Measurements from ENCODE around the gene GDPD5.

Gene GDPD5

DNA sequence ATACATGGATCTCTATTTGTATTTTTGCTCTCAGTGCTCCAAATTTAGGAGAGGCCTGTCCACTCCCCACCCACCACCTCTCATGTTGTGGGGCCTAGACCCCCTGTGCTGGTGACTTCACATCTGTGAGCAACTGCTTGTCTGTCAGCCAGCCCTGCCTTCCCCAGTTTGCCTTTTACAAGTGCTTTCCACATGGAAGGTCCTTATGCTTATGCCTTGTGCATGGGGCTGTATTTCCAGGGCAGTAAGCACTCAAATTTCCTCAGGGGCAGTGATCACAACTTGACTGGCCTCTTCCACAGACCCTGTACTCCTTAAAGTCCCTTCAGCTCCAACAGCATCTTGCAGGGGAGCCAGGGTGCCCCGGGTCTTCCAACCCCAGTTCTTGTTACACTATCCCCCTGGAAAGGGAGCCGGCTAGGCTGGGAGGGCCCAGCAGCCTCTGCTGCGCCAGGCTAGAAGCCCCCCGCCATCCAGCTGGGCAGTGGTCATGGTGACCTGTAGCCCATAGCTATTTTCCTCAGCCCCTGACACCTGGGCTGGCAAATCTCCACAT lies 29.9 kb downstream of the GDPD5 start:
- Histone ChIP-seq H3K9me3 (ENCODE audit: control insufficient read depth, low read length) (no peaks in the 10 kb centered on the region), H3K4me3 (ENCODE audit: low read length) (no peak overlapping the region)
- DNase-seq (ENCODE audit: low read depth), result no peak

DNA sequence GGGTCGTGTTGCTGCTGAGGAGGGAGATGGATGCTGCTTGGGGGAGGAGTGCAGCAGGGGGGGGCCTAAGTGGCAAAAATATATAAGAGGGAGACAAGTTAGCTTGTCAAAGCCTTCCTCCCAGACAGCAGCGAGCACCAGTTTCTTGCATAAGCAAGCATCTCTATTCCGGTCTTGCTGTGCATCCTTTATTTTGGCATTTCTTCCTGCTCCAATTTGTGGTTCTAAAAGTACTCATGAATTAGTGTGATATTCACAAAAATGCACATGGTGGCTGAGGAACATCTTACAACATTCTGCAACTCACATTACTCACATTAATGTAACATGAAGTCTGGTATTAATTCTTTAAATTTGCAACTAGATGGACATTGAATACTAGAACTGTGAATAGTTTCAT lies 32.1 kb downstream of the GDPD5 start:
- no peak overlapping the region for H3K9ac ChIP-seq (ENCODE audit: low read length)
- H3K4me3 ChIP-seq (ENCODE audit: low read length), result no peak overlapping the region
- H3K4me1 ChIP-seq (ENCODE audit: control insufficient read depth, insufficient read depth, low read length), result peaks cover 7% of the 10 kb centered on the region
- no peaks in the 10 kb centered on the region for H3K9me3 ChIP-seq (ENCODE audit: control insufficient read depth, low read length)
- no peak for DNase-seq (ENCODE audit: low read depth)
- no peaks in the 10 kb centered on the region for H3K27me3 ChIP-seq (replicated peaks; ENCODE audit: control insufficient read depth, insufficient read depth, low read length)
- no peaks in the 10 kb centered on the region for H3K36me3 ChIP-seq (ENCODE audit: control insufficient read depth, insufficient read depth, low read length, severe bottlenecking)

More for the DNA sequence above, 29.9 kb downstream of the GDPD5 start:
- Histone ChIP-seq H3K36me3 (ENCODE audit: control insufficient read depth, insufficient read depth, low read length, severe bottlenecking) (no peaks in the 10 kb centered on the region), H3K27me3 (replicated peaks; ENCODE audit: control insufficient read depth, insufficient read depth, low read length) (no peaks in the 10 kb centered on the region), H3K4me1 (ENCODE audit: control insufficient read depth, insufficient read depth, low read length) (peaks cover 20% of the 10 kb centered on the region), H3K9ac (ENCODE audit: low read length) (no peak overlapping the region)

DNA sequence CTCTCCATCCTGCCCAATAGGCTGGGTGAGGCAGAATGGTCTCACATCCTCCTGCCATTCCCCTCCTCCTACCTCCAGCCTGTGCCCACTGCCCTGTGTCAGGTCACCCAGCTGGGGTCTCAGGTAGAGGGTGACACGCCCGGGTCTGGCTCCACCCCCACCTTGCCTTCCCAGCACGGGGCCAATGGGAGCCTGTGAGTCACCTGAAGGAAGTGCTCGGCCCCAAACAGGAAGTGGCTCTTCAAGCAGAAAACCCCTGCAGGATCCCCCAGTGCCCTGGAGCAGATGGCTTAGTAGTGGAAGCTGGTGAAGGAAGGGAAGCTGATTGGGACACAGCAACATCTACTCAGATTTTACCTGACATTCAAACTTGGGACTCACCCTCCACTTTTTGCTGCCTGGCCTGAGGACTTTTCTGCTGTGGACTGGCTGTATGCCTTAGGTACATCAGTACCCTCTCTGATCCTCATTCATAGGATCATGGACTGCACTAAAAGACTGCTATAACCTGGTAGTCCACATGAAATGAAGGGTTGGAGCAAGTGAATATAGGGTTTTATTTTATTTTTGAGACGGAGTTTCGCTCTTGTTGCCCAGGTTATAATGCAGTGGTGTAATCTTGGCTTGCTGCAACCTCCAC lies 33.4 kb downstream of the GDPD5 start:
- Histone ChIP-seq H3K27me3 (replicated peaks; ENCODE audit: control insufficient read depth, insufficient read depth, low read length) (peaks cover 1% of the 10 kb centered on the region), H3K9ac (ENCODE audit: low read length) (no peak overlapping the region), H3K36me3 (ENCODE audit: control insufficient read depth, insufficient read depth, low read length, severe bottlenecking) (no peaks in the 10 kb centered on the region), H3K4me3 (ENCODE audit: low read length) (no peak overlapping the region), H3K4me1 (ENCODE audit: control insufficient read depth, insufficient read depth, low read length) (no peaks in the 10 kb centered on the region), H3K9me3 (ENCODE audit: control insufficient read depth, low read length) (no peaks in the 10 kb centered on the region)
- no peak for DNase-seq (ENCODE audit: low read depth)

DNA sequence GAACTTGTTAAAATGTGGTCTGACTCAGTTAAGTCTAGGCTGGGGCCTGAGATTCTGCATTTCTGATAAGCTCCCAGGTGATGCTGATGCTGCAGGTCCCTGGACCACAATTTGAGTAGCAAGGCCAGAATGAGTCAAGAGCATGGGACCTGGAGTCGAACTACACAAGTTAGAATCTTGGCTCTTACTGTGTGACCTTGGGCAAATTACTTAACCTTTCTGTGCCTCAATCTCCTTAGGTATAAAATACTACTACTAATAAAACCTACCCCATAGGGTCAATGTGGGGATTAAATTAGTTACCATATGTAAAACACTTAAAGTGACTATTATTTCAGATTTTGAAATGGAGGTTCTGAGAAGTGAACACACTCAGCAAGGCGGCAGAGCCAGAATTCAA lies 34.3 kb downstream of the GDPD5 start:
- Histone ChIP-seq H3K4me1 (ENCODE audit: control insufficient read depth, insufficient read depth, low read length) (no peaks in the 10 kb centered on the region), H3K9me3 (ENCODE audit: control insufficient read depth, low read length) (no peaks in the 10 kb centered on the region), H3K9ac (ENCODE audit: low read length) (no peak overlapping the region), H3K36me3 (ENCODE audit: control insufficient read depth, insufficient read depth, low read length, severe bottlenecking) (no peaks in the 10 kb centered on the region), H3K4me3 (ENCODE audit: low read length) (no peak overlapping the region), H3K27me3 (replicated peaks; ENCODE audit: control insufficient read depth, insufficient read depth, low read length) (peaks cover 8% of the 10 kb centered on the region)
- DNase-seq (ENCODE audit: low read depth), result no peak

DNA sequence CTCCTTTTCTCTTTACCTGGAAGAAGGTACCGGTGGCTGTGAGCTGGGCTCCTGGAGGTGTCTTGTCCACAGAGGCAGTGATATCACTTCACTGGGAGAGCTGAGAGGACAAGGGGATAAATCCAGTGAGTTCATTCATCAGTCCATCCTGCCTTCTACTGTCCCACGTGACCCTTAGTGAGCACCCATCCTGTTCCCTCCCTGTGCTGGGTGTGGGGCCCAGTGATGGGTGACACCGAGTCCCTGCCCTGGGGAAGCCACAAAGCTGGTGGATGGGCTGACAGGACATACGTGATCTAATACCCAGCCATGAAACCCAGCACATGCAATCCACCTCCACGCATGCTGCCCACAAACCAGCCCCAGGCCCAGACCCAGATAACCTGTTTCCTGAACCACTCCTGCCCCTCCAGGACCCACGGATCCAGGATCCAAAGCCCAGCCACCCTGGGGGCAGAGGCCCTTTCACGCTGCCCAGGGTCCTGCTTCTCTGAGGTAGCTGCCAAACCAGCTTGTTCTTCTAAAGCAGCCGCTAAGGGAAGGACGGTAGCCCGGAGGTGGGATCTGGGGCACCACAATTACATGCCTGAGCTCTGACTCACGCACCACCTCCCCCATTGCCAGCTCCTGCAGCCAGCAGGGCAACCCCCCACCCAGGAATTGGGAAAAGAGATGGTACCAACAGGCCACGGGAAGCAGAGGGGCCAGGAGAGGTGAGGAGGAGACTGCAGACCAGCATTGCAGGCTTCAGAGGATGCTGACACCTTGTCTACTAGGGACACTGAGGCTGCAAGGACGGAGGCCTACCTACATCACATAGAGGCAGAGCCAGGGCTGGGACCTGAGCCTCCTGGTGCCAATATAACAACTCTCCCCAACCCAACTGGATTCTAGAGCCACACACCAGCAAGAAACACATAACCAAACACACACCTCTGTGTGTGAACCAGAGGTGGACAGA lies 35.2 kb downstream of the GDPD5 start:
- Histone ChIP-seq H3K36me3 (ENCODE audit: control insufficient read depth, insufficient read depth, low read length, severe bottlenecking) (no peaks in the 10 kb centered on the region), H3K9me3 (ENCODE audit: control insufficient read depth, low read length) (no peaks in the 10 kb centered on the region), H3K9ac (ENCODE audit: low read length) (no peak overlapping the region), H3K4me1 (ENCODE audit: control insufficient read depth, insufficient read depth, low read length) (no peaks in the 10 kb centered on the region), H3K4me3 (ENCODE audit: low read length) (no peak overlapping the region), H3K27me3 (replicated peaks; ENCODE audit: control insufficient read depth, insufficient read depth, low read length) (peaks cover 12% of the 10 kb centered on the region)
- peak; percentile 27 for DNase-seq (ENCODE audit: low read depth)

DNA sequence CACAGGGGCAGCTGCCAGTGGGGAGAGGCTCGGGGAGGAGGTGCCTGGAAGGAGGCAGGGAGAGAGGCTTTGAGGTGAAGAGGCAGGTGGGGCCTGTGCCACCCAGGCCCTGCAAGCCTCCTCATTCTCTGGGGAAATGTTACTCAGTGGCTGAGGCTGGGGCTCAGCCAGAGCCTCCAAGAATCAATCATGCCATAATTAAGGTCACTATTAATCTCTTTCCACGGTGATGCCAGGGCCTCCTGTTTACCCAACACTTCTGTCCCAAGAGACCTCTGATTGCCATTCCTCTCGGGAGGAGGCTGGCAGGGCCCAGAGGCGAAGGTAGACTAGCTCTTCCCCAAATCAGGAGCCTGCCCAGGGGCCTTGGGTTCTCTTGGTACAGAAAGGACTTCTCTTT lies 38.4 kb downstream of the GDPD5 start:
- no peak overlapping the region for H3K4me3 ChIP-seq (ENCODE audit: low read length)
- peaks cover 12% of the 10 kb centered on the region for H3K27me3 ChIP-seq (replicated peaks; ENCODE audit: control insufficient read depth, insufficient read depth, low read length)
- no peak overlapping the region for H3K9ac ChIP-seq (ENCODE audit: low read length)
- H3K4me1 ChIP-seq (ENCODE audit: control insufficient read depth, insufficient read depth, low read length), result no peaks in the 10 kb centered on the region
- H3K9me3 ChIP-seq (ENCODE audit: control insufficient read depth, low read length), result no peaks in the 10 kb centered on the region
- no peak for DNase-seq (ENCODE audit: low read depth)
- H3K36me3 ChIP-seq (ENCODE audit: control insufficient read depth, insufficient read depth, low read length, severe bottlenecking), result no peaks in the 10 kb centered on the region

DNA sequence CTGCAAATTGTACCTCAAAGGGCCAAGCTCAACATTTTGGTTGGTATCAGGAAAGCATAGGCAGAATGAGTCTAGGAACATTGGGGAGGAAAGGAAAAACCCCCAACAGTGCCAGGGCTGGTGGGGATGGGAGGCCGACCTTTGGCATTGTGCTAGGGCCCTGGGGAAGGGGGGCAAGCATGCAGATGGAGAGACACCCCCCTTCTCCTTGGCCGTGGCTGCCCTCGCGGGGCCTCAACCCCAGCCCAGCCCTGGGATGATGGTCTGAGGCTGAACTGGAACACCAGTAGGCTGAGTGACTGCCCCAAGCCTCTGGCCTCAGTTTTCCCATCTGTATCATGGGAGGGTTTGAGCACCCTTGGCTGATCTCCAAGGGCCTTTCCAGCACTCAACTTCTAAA lies 40.0 kb downstream of the GDPD5 start:
- no peak for DNase-seq (ENCODE audit: low read depth)
- Histone ChIP-seq H3K36me3 (ENCODE audit: control insufficient read depth, insufficient read depth, low read length, severe bottlenecking) (no peaks in the 10 kb centered on the region), H3K27me3 (replicated peaks; ENCODE audit: control insufficient read depth, insufficient read depth, low read length) (peaks cover 12% of the 10 kb centered on the region), H3K4me1 (ENCODE audit: control insufficient read depth, insufficient read depth, low read length) (no peaks in the 10 kb centered on the region), H3K9ac (ENCODE audit: low read length) (no peak overlapping the region), H3K9me3 (ENCODE audit: control insufficient read depth, low read length) (no peaks in the 10 kb centered on the region), H3K4me3 (ENCODE audit: low read length) (no peak overlapping the region)

DNA sequence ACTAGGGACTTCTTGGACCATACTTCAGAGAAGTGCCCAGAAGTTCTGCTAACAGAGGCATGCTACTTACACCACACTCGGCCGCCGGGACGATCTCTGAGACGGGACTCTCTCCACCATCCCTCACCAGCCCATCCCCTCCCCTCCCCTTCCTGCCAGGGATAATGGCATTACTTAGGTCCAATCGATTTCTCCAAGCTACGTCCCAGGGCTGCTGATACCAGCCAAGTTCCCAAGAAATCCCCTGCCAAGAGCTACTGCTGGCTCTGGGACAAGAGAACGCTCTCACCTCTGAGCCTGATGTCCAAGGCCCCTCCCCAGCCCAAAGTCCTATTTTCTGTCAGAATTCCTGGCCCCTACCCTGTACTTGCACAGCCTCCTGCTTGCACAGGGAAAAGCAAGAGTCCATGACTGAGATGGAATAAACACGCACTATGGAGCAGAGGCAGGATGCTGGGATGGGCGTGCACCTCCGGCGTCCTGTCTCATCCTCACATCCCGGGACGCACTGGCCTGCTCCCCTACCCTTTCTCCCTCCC lies 42.7 kb downstream of the GDPD5 start:
- Histone ChIP-seq H3K4me1 (ENCODE audit: control insufficient read depth, insufficient read depth, low read length) (no peaks in the 10 kb centered on the region), H3K9me3 (ENCODE audit: control insufficient read depth, low read length) (no peaks in the 10 kb centered on the region), H3K4me3 (ENCODE audit: low read length) (no peak overlapping the region), H3K27me3 (replicated peaks; ENCODE audit: control insufficient read depth, insufficient read depth, low read length) (peaks cover 12% of the 10 kb centered on the region), H3K9ac (ENCODE audit: low read length) (no peak overlapping the region), H3K36me3 (ENCODE audit: control insufficient read depth, insufficient read depth, low read length, severe bottlenecking) (no peaks in the 10 kb centered on the region)
- DNase-seq (ENCODE audit: low read depth), result no peak

DNA sequence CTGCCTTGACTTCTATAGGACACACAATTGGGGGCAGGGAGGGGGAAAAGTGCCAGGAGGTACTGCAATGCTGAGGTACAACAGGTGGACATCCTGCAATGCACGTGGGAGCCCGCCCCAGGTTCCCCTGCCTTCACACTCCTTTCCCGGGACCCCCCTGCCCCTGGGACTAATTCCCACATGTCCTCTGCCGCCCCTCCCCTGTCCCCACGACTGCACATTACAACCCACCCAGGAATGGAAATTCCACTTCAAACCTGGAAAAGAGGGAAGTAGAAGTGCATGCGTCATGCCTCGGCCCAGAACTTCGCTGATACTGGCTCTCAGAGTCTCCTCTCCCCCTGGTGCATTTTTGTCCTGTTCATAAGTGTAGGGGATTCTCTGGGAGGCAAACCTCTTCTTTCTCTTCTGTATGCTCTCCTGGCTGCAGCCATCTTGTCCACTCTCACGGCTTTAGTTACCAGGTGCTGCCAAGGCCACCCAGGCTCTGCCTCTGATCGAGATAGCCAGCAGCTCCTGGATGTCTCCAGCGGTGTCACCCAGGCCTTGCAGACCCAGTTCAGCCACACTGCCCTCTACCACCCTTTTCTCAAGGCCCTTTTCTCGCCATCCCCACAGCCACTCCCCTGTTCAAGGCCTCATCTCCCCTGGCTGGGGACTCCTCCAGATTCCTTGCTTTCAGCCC lies 43.7 kb downstream of the GDPD5 start:
- H3K4me1 ChIP-seq (ENCODE audit: control insufficient read depth, insufficient read depth, low read length), result no peaks in the 10 kb centered on the region
- no peaks in the 10 kb centered on the region for H3K9me3 ChIP-seq (ENCODE audit: control insufficient read depth, low read length)
- no peak overlapping the region for H3K4me3 ChIP-seq (ENCODE audit: low read length)
- H3K27me3 ChIP-seq (replicated peaks; ENCODE audit: control insufficient read depth, insufficient read depth, low read length), result peaks cover 8% of the 10 kb centered on the region
- DNase-seq (ENCODE audit: low read depth), result no peak
- no peaks in the 10 kb centered on the region for H3K36me3 ChIP-seq (ENCODE audit: control insufficient read depth, insufficient read depth, low read length, severe bottlenecking)
- H3K9ac ChIP-seq (ENCODE audit: low read length), result no peak overlapping the region

DNA sequence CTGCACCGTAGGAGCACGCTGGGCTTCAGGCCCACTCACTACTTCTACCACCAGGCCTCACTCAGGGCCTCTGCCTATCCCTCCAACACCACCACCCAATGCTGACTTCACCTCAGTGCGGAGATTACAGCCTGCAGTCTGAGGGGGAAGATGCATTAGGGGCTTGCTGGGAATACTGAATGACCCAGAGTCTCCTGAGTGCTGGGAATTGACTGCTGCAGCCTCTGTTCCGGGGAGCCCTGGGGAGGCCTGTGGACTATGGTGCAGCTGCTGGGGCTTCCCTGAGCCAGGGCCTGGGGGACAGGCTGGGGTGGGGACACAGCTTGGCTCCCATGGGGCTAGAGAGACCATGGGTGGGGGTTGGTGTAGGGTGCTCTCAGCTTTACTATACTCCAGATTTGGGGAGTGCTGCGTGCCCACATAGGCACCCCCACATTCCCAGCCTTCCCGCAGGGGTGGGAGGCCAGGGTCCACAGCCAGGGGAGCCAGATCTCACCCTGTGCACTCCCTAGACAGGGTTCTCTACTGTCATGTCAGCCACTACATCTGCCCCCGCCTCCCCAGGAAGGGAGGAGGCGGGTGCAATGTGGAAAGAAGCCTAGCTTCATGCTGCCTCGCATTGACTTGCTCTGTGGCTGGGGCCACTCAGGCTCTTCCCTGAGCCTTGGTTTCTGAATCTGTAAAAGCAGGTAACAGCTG lies 44.4 kb downstream of the GDPD5 start:
- Histone ChIP-seq H3K9ac (ENCODE audit: low read length) (no peak overlapping the region), H3K4me3 (ENCODE audit: low read length) (no peak overlapping the region), H3K4me1 (ENCODE audit: control insufficient read depth, insufficient read depth, low read length) (no peaks in the 10 kb centered on the region), H3K36me3 (ENCODE audit: control insufficient read depth, insufficient read depth, low read length, severe bottlenecking) (no peaks in the 10 kb centered on the region), H3K9me3 (ENCODE audit: control insufficient read depth, low read length) (no peaks in the 10 kb centered on the region), H3K27me3 (replicated peaks; ENCODE audit: control insufficient read depth, insufficient read depth, low read length) (peaks cover 3% of the 10 kb centered on the region)
- DNase-seq (ENCODE audit: low read depth), result no peak

Measured in adipocyte (in vitro differentiated cells).